HepG2 (cell line): ENCODE results near the gene APOBEC3C. TPM values are rescaled to one million over a fixed set of nuclear protein-coding genes. Genes with fewer than 3 reads are reported as not detected.
"Not testable (repeated sequence)": the region's sequence is repeated elsewhere in the genome, so short reads cannot be mapped to it uniquely, and the experiment has no call there.

ENCODE experiments used
- ATAC-seq: fragments of 200-7000 bp; cut with Tn5 transposase; 3 replicates; pipeline ENCODE4 v1.9.1; 2020; ENCODE audit warnings: mild to moderate bottlenecking, moderate library complexity
- BruUV-seq: library from RNA; stranded (reverse); fragments of 400-500 nt; replicated peaks from 2 replicates; lab custom pipeline; 2021; lab: Mats Ljungman, UMichigan
- CTCF ChIA-PET: fragments of 300-600 bp; formaldehyde crosslinking; extraction: SDS; loops from one replicate; lab custom pipeline; 2021; ENCODE audit warnings: low total read pairs, inconsistent platforms, low intra/inter-chr PET ratio; lab: Yijun Ruan, JAX
- POLR2A ChIA-PET: fragments of 350-600 bp; sonication (Branson Sonifier 250); formaldehyde crosslinking; loops from one replicate; lab custom pipeline; 2020; ENCODE audit warnings: antibody characterized with exemption, inconsistent platforms; lab: Yijun Ruan, JAX
- DNase-seq: peaks from one replicate; pipeline ENCODE4 v3.0.0-alpha.2; 2015; ENCODE audit warnings: low spot score
- FAIRE-seq: peaks from 3 replicates; lab custom pipeline; 2011; peaks lifted over from hg19 to GRCh38; lab: Jason Lieb, UNC
- H2AFZ ChIP-seq: one replicate; pipeline ENCODE4 v1.6.1; 2011; ENCODE audit warnings: low read length, inconsistent platforms
- H3K27ac ChIP-seq: fragments of 300-600 bp; 3 replicates; pipeline ENCODE4 v1.8.0; 2011; ENCODE audit warnings: mixed run types, mild to moderate bottlenecking, mixed read lengths, low read length, inconsistent platforms; ENCODE audit not compliant: insufficient read depth; ENCODE audit errors: extremely low read length
- H3K27me3 ChIP-seq, 2 experiments: fragments of 200-600 bp in 1 of 2; 2 replicates in 1 of 2; 3 replicates in 1 of 2; pipeline versions ENCODE4 v1.6.0 to v1.8.0; 2011; ENCODE audit warnings: low read length in 2 of 2, mild to moderate bottlenecking in 2 of 2, moderate library complexity in 2 of 2, inconsistent platforms in 1 of 2; ENCODE audit not compliant: insufficient read depth in 2 of 2, control insufficient read depth in 1 of 2
- H3K36me3 ChIP-seq, 2 experiments: fragments of 200-600 bp in 1 of 2; replicated peaks in 1 of 2; 2 replicates in 1 of 2; 3 replicates in 1 of 2; pipeline versions ENCODE4 v1.5.1 to v1.8.0; 2011; ENCODE audit warnings: low read length in 2 of 2, inconsistent platforms in 1 of 2; ENCODE audit not compliant: insufficient read depth in 2 of 2, control insufficient read depth in 1 of 2
- H3K4me1 ChIP-seq: 2 replicates; pipeline ENCODE4 v1.5.1; 2012; ENCODE audit warnings: low read length, inconsistent platforms; ENCODE audit not compliant: insufficient read depth
- H3K4me2 ChIP-seq: 2 replicates; pipeline ENCODE4 v1.6.0; 2011; ENCODE audit warnings: low read depth, low read length, inconsistent platforms
- H3K4me3 ChIP-seq, 3 experiments: fragments of 200-600 bp in 1 of 3; sonication (generic), shearing (Covaris generic) in 1 of 3; replicated peaks in 1 of 3; 2 replicates each; pipeline ENCODE4 v1.5.1; 2011 to 2016; ENCODE audit warnings: low read length in 3 of 3, inconsistent platforms in 2 of 3, low read depth in 2 of 3, mild to moderate bottlenecking in 2 of 3, control low read depth in 1 of 3, mixed read lengths in 1 of 3; ENCODE audit not compliant: insufficient read depth in 1 of 3
- H3K79me2 ChIP-seq: one replicate; pipeline ENCODE4 v1.6.1; 2011; ENCODE audit warnings: low read length, inconsistent platforms; ENCODE audit not compliant: insufficient read depth
- H3K9ac ChIP-seq: 2 replicates; pipeline ENCODE4 v1.6.0; 2011; ENCODE audit warnings: mild to moderate bottlenecking, low read depth, low read length, inconsistent platforms; ENCODE audit not compliant: insufficient read depth
- H3K9me3 ChIP-seq: 2 replicates; pipeline ENCODE4 v1.5.1; 2012; ENCODE audit warnings: mild to moderate bottlenecking, low read length
- H4K20me1 ChIP-seq: 2 replicates; pipeline ENCODE4 v1.6.0; 2011; ENCODE audit warnings: inconsistent platforms, mild to moderate bottlenecking, low read length, moderate library complexity; ENCODE audit not compliant: insufficient read depth
- EHMT2 ChIP-seq: fragments of 200-600 bp; sonication (generic); IDR thresholded peaks from 2 replicates; pipeline ENCODE4 v1.7.0; 2017; ENCODE audit warnings: antibody characterized with exemption, low read depth, low read length, borderline replicate concordance
- GRHL1 ChIP-seq: sonication (generic); formaldehyde crosslinking; conservative IDR thresholded peaks from 2 replicates; pipeline ENCODE4 v1.8.0; 2022; ENCODE audit warnings: missing genetic modification reagents
- SKI ChIP-seq: fragments of 450-650 bp; IDR thresholded peaks from one replicate; pipeline ENCODE4 v1.6.1; 2018; ENCODE audit warnings: mild to moderate bottlenecking; ENCODE audit not compliant: partially characterized antibody
- YEATS4 ChIP-seq: sonication (generic); formaldehyde crosslinking; IDR thresholded peaks from 2 replicates; pipeline ENCODE4 v1.4.0; 2020; ENCODE audit warnings: missing genetic modification reagents, borderline replicate concordance
- ZNF263 ChIP-seq: sonication (generic); formaldehyde crosslinking; IDR thresholded peaks from 2 replicates; pipeline ENCODE4 v1.4.0; 2020; ENCODE audit warnings: missing genetic modification reagents
- ZNF710 ChIP-seq: sonication (generic); formaldehyde crosslinking; IDR thresholded peaks from 2 replicates; pipeline ENCODE4 v1.5.0; 2020; ENCODE audit warnings: mild to moderate bottlenecking, missing genetic modification reagents, borderline replicate concordance
- WGBS: methylation state at CpG from one replicate; pipeline ENCODE4 v1.1.6; 2017; ENCODE audit warnings: low lambda C conversion rate; 5-methylcytosine and 5-hydroxymethylcytosine counted together
- in situ Hi-C: cut with HindIII; loops from 2 replicates; pipeline ENCODE4 v1.10.0; 2017; ENCODE audit warnings: low pct_unique_long_range_greater_than_20kb; ENCODE audit not compliant: extremely low pct_ligation_motif_present
- intact Hi-C: fragments of 100-400 bp; cut with micrococcal nuclease; formaldehyde crosslinking; loops from one replicate; pipeline ENCODE4 v1.10.0; 2022; ENCODE audit not compliant: unreplicated experiment
- polyA plus RNA-seq, 8 experiments: library from polyadenylated mRNA; depleted of rRNA in 3 of 8; stranded (reverse) in 7 of 8; unstranded in 1 of 8; fragments of >200 nt; fragmentation: Illumina TruSeq in 4 of 8; extraction: Trizol in 4 of 8; gene quantifications; 2 replicates each; pipeline versions ENCODE4 v1.2.1 to v1.2.3, GENCODE V29; 2011 to 2016; ENCODE audit warnings: low read depth in 4 of 8, missing spikeins in 1 of 8, mixed read lengths in 1 of 8; ENCODE audit not compliant: insufficient read depth in 1 of 8
- total RNA-seq, 5 experiments: library from RNA; depleted of rRNA; stranded (reverse); fragments of >200 nt; fragmentation: Illumina TruSeq; extraction: Trizol; gene quantifications; 2 replicates each; pipeline ENCODE4 v1.2.3, GENCODE V29; 2016; ENCODE audit warnings: low read depth in 1 of 5

APOBEC3C gene
- total and polyA plus RNA-seq, 2 of the 13 experiments (the other 11 are each of a cell fraction or from before 2014, with no cell fraction given) = 8.9 to 27.6 TPM

GRCh38 chr22:39020021-39020651 is 6.1 kb downstream of the APOBEC3C start:
- in situ Hi-C loops, H3K4me3 ChIP-seq, CTCF ChIA-PET, DNase-seq, BruUV-seq, H3K9me3 ChIP-seq, intact Hi-C loops, ATAC-seq, H4K20me1 ChIP-seq, H3K79me2 ChIP-seq, H3K27me3 ChIP-seq, H3K36me3 ChIP-seq, H2AFZ ChIP-seq, H3K9ac ChIP-seq, FAIRE-seq, H3K27ac ChIP-seq: not testable (repeated sequence)
- TF ChIP-seq SKI = peak; percentile 23
- Histone ChIP-seq H3K4me1 (peaks cover 25% of the 10 kb centered on the region), H3K4me2 (peak overlapping the region; percentile 27; the same call in 1 of the 2 replicates)
- WGBS = 72% methylated on average over 11 of the region's 15 CpGs
- POLR2A ChIA-PET = interaction anchor here (0.8 kb wide), 1 partner anchor 150 kb away, joined by 3 read pairs; no protein-coding TSS in a partner anchor

GRCh38 chr22:39021552-39022250 is 7.6 kb downstream of the APOBEC3C start:
- Histone ChIP-seq H3K4me2 (peak overlapping the region; percentile 45; the same call in 1 of the 2 replicates), H3K4me1 (peaks cover 27% of the 10 kb centered on the region), H3K9ac (0 out of 2 replicates have a peak overlapping the region, but pooled peaks have one; percentile 8), H2AFZ (no peak overlapping the region), H3K27me3 (no peaks in the 10 kb centered on the region), H3K27ac (no peak overlapping the region), H3K36me3 (no peaks in the 10 kb centered on the region), H4K20me1 (no peaks in the 10 kb centered on the region), H3K9me3 (no peaks in the 10 kb centered on the region), H3K4me3 (peak overlapping the region in 1 of 3 experiments; percentile 23; a peak in 2 of 6 replicates), H3K79me2 (no peaks in the 10 kb centered on the region)
- ChIA-PET CTCF (no interaction called here), POLR2A (interaction anchor here (0.6 to 0.9 kb wide), 2 partner anchors 19 to 1066 kb away, joined by 3 to 4 read pairs; no protein-coding TSS in a partner anchor)
- WGBS = 91% methylated on average over 9 of the region's 9 CpGs
- DNase-seq (no peak), ATAC-seq (no peak), FAIRE-seq (no peak)
- BruUV-seq = no TSS peak
- TF ChIP-seq YEATS4 (no peak), GRHL1 (CRISPR knock-in tag) (no peak), ZNF710 (no peak), EHMT2 (no peak), ZNF263 (peak; percentile 98)
- intact Hi-C loops (no loop called here), in situ Hi-C loops (no loop called here)
